ENCODE data around the gene RABGEF1. TPM values are rescaled to one million over a fixed set of nuclear protein-coding genes. Genes with fewer than 3 reads are reported as not detected.

Gene RABGEF1
- total RNA-seq, 4 donors from 2014 or later = 13.1 to 38.3 (median 25.4) TPM

DNA sequence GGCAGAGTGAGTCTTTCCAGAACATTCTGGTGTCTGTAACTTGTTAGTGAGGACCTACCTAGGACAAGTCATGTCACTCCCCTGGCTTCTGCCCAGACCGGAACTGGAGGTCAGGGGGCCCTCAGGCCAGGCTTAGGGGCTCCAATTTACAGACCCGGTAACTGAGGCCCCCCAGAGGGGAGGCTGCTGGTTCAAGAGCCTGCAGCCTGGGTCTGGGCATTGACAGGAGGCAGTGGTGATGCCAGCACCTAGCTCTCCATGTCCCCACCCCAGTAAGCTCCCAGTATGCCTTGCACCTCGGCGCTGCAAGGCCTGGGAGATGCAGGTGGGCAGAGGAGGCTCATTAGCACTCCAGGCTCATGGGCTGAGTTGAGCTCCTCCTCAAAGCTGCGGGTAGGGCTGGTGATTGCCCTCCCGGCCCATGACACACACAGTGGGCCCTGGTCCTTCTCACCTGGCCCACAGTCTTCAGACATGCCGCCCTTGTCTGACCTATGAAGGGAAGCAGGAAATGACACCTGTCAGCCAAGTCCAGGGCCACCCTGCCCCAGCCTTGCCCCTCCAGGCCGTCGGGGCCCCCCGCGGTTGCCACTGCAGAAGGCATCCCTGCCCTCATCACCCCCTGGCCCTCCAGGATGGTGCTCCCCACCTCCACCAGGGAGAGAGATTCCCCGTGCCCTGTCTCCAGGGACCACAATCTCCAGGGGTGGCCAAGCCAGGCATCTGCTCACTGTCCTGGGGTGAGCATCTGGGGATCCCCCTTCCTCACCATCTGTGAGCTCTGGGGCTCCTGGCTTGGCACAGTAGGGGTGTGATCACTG lies 92.2 kb downstream of the RABGEF1 start:
- no peak overlapping the region for H3K4me3 ChIP-seq
- no peak overlapping the region for H3K27ac ChIP-seq
- no peaks in the 10 kb centered on the region for H3K27me3 ChIP-seq
- no peaks in the 10 kb centered on the region for H3K36me3 ChIP-seq
- no peak for TF ChIP-seq POLR2A (IDR thresholded peaks at IDR 0.05)
- TF ChIP-seq, protein P1, sequence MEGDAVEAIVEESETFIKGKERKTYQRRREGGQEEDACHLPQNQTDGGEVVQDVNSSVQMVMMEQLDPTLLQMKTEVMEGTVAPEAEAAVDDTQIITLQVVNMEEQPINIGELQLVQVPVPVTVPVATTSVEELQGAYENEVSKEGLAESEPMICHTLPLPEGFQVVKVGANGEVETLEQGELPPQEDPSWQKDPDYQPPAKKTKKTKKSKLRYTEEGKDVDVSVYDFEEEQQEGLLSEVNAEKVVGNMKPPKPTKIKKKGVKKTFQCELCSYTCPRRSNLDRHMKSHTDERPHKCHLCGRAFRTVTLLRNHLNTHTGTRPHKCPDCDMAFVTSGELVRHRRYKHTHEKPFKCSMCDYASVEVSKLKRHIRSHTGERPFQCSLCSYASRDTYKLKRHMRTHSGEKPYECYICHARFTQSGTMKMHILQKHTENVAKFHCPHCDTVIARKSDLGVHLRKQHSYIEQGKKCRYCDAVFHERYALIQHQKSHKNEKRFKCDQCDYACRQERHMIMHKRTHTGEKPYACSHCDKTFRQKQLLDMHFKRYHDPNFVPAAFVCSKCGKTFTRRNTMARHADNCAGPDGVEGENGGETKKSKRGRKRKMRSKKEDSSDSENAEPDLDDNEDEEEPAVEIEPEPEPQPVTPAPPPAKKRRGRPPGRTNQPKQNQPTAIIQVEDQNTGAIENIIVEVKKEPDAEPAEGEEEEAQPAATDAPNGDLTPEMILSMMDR (IDR thresholded peaks at IDR 0.05) = no peak
- intact Hi-C loops (cut with DNase I; ENCODE audit: low total_unique reads) = no loop called here
- DNase-seq = no peak
- no peaks in the 10 kb centered on the region for H3K4me1 ChIP-seq
- H3K9me3 ChIP-seq = no peaks in the 10 kb centered on the region

DNA sequence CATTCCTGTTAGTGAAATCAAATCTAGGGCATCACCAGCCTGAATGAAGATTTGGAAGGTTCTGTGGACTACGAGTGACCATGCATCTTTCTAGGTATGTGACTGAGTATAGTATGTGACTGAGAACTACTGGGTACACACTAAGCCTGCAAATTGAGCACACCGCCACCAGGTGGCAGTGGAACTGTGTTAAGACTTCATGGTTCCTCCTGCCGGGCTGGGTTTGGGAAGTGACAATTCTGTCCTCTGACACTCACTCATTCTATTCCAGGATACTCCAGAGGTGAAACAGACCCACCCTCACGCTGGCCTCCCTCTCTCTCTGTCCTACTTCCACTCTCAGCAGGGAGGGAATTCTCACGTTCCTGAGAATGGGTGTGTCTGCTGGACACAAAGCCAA lies 96.5 kb downstream of the RABGEF1 start:
- H3K4me1 ChIP-seq = no peaks in the 10 kb centered on the region
- H3K27ac ChIP-seq = no peak overlapping the region
- TF ChIP-seq POLR2A (IDR thresholded peaks at IDR 0.05) = no peak
- TF ChIP-seq, protein P1 (IDR thresholded peaks at IDR 0.05) = no peak
- H3K4me3 ChIP-seq = no peak overlapping the region
- intact Hi-C loops (cut with DNase I; ENCODE audit: low total_unique reads) = no loop called here
- no peak for DNase-seq
- H3K27me3 ChIP-seq = no peaks in the 10 kb centered on the region
- H3K9me3 ChIP-seq = no peaks in the 10 kb centered on the region
- H3K36me3 ChIP-seq = no peaks in the 10 kb centered on the region

DNA sequence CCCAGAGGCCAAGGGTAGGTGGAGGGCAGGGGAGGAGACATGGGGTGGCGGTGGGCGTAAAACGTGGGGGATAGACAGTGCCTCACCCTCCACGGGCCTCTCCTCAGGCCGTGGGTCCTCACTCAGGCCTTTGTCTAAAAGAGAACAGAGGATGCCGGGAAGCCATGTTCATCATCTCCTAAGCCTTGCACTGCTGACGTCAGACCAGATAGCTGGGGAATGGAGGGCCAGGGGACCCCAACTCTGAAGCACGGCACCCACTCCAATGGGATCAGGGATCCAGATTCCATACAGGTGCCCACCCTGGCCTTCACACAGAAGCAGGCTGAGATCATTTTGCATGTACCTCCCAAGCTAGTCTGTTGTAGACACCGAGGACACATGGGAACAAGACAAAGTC lies 97.1 kb downstream of the RABGEF1 start:
- Histone ChIP-seq H3K36me3 (no peaks in the 10 kb centered on the region), H3K9me3 (no peaks in the 10 kb centered on the region), H3K27me3 (no peaks in the 10 kb centered on the region), H3K27ac (no peak overlapping the region), H3K4me3 (no peak overlapping the region), H3K4me1 (no peaks in the 10 kb centered on the region)
- DNase-seq = no peak
- no peak for TF ChIP-seq POLR2A (IDR thresholded peaks at IDR 0.05)
- TF ChIP-seq, protein P1 (IDR thresholded peaks at IDR 0.05) = no peak
- intact Hi-C loops (cut with DNase I; ENCODE audit: low total_unique reads) = no loop called here

DNA sequence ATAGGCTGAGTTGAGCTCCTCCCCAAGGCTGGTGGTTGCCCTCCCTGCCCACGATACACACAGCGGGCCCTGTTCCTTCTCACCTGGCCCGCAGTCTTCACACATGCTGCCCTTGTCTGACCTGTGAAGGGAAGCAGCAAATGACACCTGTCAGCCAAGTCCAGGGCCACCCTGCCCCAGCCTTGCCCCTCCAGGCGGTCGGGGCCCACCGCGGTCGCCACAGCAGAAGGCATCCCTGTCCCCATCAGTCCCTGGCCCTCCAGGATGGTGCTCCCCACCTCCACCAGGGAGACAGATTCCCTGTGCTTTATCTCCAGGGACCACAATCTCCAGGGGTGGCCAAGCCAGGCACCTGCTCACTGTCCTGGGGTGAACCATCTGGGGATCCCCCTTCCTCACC lies 99.3 kb downstream of the RABGEF1 start:
- DNase-seq = no peak
- Histone ChIP-seq H3K9me3 (no peaks in the 10 kb centered on the region), H3K4me1 (no peaks in the 10 kb centered on the region), H3K27ac (no peak overlapping the region), H3K4me3 (no peak overlapping the region), H3K27me3 (no peaks in the 10 kb centered on the region), H3K36me3 (no peaks in the 10 kb centered on the region)
- intact Hi-C loops (cut with DNase I; ENCODE audit: low total_unique reads) = no loop called here
- TF ChIP-seq, protein P1 (IDR thresholded peaks at IDR 0.05) = no peak
- TF ChIP-seq POLR2A (IDR thresholded peaks at IDR 0.05) = no peak

DNA sequence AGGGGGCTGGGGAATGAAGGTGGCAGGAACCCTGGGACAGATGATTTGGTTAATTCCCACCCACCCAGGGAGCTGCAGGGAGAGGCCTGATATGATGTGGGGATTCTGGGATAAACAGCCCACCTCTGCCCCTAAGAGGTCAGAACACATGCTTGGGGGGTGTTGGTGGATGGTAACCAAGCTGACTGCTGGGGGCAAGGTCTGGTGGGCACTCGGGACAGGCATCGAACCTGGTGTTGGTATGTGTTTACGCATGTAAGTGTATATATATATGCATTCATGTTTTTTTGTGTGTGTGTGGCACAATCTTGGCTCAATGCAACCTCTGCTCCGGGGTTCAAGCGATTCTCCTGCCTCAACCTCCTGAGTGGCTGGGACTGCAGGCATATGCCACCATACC lies 99.8 kb downstream of the RABGEF1 start:
- DNase-seq = no peak
- Histone ChIP-seq H3K27ac (no peak overlapping the region), H3K9me3 (no peaks in the 10 kb centered on the region), H3K27me3 (no peaks in the 10 kb centered on the region), H3K4me3 (no peak overlapping the region), H3K36me3 (no peaks in the 10 kb centered on the region), H3K4me1 (no peaks in the 10 kb centered on the region)
- intact Hi-C loops (cut with DNase I; ENCODE audit: low total_unique reads) = no loop called here
- no peak for TF ChIP-seq POLR2A (IDR thresholded peaks at IDR 0.05)
- TF ChIP-seq, protein P1 (IDR thresholded peaks at IDR 0.05) = no peak

Data from uterus (tissue), 4 donors.